GM19193 (cell line): Measurements from ENCODE around the gene ITPR3.

ENCODE experiments used
- POLR2A ChIP-seq: IDR thresholded peaks from 4 replicates; pipeline ENCODE4 v1.6.1; 2011; ENCODE audit not compliant: insufficient read depth, insufficient read length; ENCODE audit errors: extremely low read depth

ITPR3 gene

GRCh38 chr6:33600761-33601160 lies 20.4 kb upstream of the ITPR3 start:
- TF ChIP-seq POLR2A = no peak

DNA sequence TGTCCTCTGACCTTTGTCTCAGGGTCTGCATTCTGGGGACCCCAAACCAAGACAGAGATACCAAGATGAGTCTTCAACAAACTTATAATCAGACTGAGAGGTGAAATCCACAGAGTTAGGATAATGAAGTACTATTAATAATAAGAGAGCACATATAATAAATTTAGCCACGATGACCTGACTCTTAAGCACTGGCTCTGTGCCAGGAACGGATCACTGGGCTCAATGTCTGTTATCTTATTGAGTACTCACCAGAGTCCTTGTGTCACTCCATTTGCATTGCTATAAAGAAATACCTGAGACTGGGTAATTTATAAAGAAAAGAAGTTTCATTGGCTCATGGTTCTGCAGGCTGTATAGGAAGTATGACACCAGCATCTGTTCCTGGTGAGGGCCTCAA lies 18.9 kb upstream of the ITPR3 start:
- TF ChIP-seq POLR2A = no peak

DNA sequence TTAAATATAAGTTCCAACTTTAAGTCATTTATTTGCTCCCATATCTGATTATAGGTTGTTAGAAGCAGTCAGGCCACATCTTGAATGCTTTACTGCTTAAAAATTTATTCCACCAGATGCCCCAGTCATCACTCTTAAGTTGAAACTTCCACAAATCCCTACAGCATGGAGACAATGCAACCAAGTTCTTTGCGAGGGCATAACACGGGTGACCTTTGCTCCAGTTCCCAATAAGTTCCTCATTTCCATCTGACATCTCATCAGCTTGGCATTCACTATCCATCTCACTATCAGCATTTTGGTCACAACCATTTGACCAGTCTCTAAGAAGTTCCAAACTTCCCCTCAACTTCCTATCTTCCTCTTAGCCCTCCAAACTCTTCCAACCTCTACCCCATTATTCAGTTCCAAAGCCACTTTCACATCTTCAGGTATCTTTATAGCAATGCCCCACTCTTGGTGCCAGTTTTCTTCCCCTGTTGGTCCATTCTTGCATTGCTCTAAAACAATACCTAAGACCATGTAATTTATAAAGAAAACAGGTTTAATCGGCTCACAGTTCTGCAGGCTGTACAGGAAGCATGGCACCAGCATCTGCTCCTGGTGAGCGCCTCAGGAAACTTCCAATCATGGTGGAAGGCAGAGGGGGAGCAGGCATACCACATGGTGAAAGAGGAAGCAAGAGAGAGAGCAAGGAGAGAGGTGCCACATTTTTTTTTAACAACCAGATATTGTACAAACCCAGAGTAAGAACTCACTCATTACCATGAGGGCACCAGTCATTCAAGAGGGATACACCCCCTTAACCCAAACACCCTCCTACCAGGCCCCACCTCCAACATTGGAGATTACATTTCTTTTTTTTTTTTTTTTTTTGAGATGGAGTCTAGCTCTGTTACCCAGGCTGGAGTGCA lies 15.9 kb upstream of the ITPR3 start:
- TF ChIP-seq POLR2A = no peak

- TF ChIP-seq POLR2A = no peak
Measured at GRCh38 chr6:33606642-33607041, 14.5 kb upstream of the ITPR3 start.

DNA sequence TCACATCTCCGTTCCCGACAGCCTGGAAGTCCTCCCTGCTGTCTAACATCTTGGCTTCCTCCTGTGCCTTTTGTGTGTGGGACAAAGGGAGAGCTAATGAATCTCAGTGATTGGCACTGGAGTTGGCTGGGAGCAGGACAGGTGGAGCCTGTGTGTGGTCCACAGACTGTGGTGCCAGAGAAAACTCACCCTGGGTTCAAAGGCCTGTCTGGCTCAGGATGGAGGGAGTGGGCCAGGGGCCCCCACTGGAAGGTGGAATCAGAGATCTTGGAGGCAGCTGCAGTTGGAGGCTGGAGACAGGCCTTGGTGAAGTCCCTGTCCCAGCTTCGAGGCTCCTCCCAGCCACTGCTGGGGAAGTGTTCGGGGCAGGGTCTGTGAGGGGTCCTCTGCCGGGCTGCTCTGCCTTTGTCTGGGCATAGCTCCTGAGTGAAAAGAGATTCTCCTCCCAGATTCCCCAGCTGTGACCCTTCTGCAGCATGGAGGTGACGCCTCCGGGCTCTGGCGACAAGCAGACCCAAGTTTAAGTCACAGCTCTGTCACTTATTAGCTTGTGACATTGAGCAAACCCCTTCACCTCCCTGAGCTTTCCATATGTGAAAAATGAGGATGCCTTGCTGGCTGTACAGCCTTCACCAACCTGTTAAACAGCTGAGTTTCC lies 13.9 kb upstream of the ITPR3 start:
- no peak for TF ChIP-seq POLR2A

GRCh38 chr6:33607784-33608161 lies 13.3 kb upstream of the ITPR3 start:
- TF ChIP-seq POLR2A = no peak

DNA sequence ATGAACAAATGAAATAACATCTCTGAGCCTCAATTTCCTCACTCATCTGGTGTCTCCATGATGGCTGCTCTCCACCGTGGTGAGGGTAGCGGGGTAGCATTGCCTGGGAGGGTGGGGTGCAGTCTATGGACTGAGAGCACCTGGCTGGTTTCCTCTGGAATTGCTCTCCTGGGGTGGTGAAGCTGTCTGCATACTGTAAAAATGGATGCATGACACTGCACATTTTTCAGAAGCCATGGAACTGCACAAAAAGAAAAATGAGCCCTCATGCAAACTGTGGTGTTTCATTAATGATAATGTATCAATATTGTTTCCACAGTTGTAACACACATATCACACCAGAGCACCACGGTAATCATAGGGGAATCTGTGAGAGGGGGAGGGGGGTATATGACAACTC lies 12.1 kb upstream of the ITPR3 start:
- TF ChIP-seq POLR2A = no peak

- TF ChIP-seq POLR2A = no peak
Measured at GRCh38 chr6:33609528-33609927, 11.6 kb upstream of the ITPR3 start.

GRCh38 chr6:33610067-33610466 lies 11.1 kb upstream of the ITPR3 start:
- TF ChIP-seq POLR2A = no peak

DNA sequence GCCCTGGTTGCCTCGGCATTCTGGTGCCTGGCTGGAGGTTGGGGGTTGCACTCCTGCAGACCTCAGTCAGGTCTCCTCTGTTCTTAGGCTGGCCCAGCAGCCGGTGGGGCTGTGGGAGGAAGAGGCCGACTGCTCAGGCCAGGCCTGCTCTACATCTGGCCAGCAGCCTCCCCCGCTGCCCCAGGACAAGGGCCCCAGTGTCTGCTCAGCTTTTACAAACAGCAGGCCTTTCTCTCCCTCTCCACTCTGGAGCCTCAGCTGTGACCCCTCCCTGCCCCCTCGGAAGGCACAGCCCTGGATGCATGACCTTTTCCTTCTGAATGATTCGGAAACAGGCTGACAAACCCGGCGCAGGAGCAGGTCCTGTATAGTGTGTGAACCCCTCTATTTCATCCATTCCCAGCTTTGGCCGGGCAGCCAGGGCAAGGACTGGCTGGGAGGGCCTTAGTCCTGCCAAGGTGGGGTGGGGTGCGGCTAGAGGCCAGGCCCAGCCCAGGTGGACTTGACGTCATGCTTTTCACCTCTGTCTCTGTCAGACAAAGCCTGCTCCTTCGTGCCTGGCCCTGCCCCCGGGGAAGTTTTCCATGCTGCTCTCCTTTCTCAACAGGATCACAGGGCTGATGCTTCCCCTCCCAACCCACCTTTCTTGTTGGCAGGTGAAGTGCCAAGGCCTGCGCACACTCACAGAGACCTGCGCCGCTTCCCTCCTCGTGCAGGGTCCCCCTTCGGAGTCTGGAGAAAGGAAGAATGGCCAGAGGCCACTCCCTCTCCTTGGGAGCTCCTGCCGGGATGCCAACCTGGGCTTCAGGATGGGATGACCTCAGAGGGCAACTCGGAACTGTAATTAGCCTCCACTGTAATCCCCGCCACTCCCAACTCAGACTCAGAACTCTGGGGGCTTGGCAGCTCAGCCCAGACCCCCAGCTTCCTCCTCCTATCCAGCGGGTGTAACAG lies 10.1 kb upstream of the ITPR3 start:
- no peak for TF ChIP-seq POLR2A

DNA sequence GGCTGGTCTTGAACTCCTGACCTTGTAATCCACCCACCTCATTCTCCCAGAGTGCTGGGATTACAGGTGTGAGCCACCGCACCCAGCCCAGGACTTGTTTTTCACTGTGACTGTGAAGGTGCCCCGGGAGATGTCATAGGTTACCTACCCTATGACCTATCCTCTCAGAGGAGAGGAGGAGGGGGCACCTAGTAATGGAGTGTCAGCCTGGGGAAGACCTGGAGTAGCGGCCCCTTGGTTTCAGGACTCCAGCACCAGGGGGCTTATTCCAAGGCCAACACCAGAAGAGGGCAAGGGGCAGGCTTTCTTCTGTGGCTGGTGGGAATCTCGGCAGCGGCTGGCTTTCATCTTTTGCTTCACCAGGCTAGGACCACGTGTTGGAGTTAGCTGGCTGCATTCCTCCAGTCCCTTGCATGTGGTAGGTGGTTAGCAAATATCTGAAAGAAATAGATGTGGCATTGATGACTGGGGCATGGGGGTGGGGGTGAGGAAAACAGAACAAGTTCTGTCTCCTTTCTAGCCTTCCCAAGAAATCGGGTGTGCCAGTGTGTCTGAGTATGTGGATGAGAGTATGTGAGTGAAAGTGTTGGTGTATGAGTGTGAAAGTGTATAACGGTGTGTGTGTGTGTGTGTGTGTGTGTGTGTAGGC lies 7.9 kb upstream of the ITPR3 start:
- TF ChIP-seq POLR2A = no peak

- TF ChIP-seq POLR2A = no peak
Measured at GRCh38 chr6:33613795-33614168, 7.3 kb upstream of the ITPR3 start.

DNA sequence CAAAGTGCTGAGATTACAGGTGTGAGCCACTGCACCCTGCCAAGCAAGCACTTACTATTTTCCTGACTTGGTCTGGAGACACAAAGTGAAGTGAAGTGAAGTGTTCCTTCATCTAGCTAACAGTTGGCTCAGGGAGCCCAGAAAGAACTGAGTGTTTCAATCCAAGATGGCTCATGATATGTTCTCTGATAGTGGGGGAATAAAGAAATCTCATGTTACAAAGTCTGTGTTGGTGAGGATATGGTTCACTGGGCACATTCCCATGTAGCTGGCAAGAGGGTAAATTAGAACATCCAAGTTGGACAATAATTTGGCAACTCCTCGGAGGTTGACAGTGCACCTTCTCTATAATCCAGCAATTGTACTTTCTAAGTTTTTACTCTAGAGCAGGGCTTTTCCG lies 5.0 kb upstream of the ITPR3 start:
- TF ChIP-seq POLR2A = no peak

DNA sequence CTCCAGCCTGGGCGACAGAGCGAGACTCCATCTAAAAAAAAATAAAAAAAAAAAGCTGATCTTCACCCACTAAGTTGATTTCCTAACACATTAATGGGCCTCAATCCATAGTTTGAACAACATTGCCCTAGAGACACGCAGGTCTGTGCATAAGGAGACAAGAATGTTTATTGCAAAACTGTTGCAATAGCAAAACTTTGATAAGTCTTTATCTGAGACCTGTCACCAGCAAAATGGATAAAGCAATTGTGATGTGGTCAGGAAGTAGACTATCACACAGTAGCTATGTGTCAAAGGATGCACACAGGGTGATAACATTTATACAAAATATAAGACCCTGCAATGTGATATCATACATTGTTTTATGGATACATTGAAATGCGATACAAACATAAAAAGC lies 4.2 kb upstream of the ITPR3 start:
- TF ChIP-seq POLR2A = no peak
